Measurements from ENCODE around the gene NME7. TPM values are rescaled to one million over a fixed set of nuclear protein-coding genes. Genes with fewer than 3 reads are reported as not detected.

The NME7 gene
- total RNA-seq, 1 experiment from 2014 or later = 13.2 TPM

GRCh38 chr1:169371404-169371803, 3.8 kb upstream of the NME7 start:
- Mint-ChIP-seq H3K27me3 (ENCODE audit: low read depth) (no peaks in the 10 kb centered on the region), H3K27ac (no peak overlapping the region)
- H3K79me2 ChIP-seq (ENCODE audit: insufficient read depth, low read length) = no peaks in the 10 kb centered on the region

More at GRCh38 chr1:169371404-169371803, 3.8 kb upstream of the NME7 start:
- H3K23me2 ChIP-seq (ENCODE audit: insufficient read length, low read depth, low read length, poor library complexity, severe bottlenecking) = no peaks in the 10 kb centered on the region
- no peak overlapping the region for H2BK120ac ChIP-seq (ENCODE audit: low read depth, low read length, poor library complexity, severe bottlenecking)
- H3K4ac ChIP-seq (ENCODE audit: low read depth, low read length) = no peak overlapping the region
- TF ChIP-seq CTCF (conservative IDR thresholded peaks at IDR 0.05) = no peak
- H4K20me1 ChIP-seq (ENCODE audit: control insufficient read depth, insufficient read depth, insufficient read length) = no peaks in the 10 kb centered on the region
- peaks cover 2 to 3% of the 10 kb centered on the region in 2 experiments; a peak in 1 of 4 replicates for H3K4me1 Mint-ChIP-seq
- no peak overlapping the region for H3K14ac ChIP-seq (ENCODE audit: insufficient read depth, low read length)
- no peak overlapping the region for H3T11ph ChIP-seq (ENCODE audit: low read length)
- H2BK12ac ChIP-seq (ENCODE audit: insufficient read length, low read depth, low read length) = no peak overlapping the region
- DNase-seq = no peak
- H2BK15ac ChIP-seq (ENCODE audit: low read depth, low read length) = no peak overlapping the region
- H4K91ac ChIP-seq (ENCODE audit: insufficient read length, low read depth, low read length) = no peak overlapping the region
- H3K4me1 ChIP-seq (ENCODE audit: insufficient read depth, low read length) = no peaks in the 10 kb centered on the region
- H3K27ac ChIP-seq (ENCODE audit: insufficient read length, low read depth, low read length) = no peak overlapping the region
- H2AFZ ChIP-seq (ENCODE audit: low read length) = no peak overlapping the region
- H3K23ac ChIP-seq (ENCODE audit: insufficient read length, low read depth, low read length) = no peak overlapping the region
- WGBS (ENCODE audit: extremely low coverage, insufficient read length, low lambda C conversion rate) = no CpG with 5 or more reads among the region's 1 CpG
- no peaks in the 10 kb centered on the region for H3K27me3 ChIP-seq (ENCODE audit: insufficient read depth, low read length)
- H3K36me3 Mint-ChIP-seq (ENCODE audit: insufficient read depth in 1 of 3, low read depth in 3 of 3) = peaks cover 0 to 6% (median 0%) of the 10 kb centered on the region in 3 experiments; a peak in 3 of 7 replicates
- H2AK5ac ChIP-seq (ENCODE audit: insufficient read length, low read length) = no peak overlapping the region
- no peak overlapping the region for H2BK5ac ChIP-seq (ENCODE audit: insufficient read length, low read length)
- H2BK20ac ChIP-seq (ENCODE audit: low read depth, low read length, poor library complexity, severe bottlenecking) = no peak overlapping the region
- H3K56ac ChIP-seq (ENCODE audit: insufficient read length, low read depth, low read length) = no peak overlapping the region
- no peaks in the 10 kb centered on the region for H3K9me3 Mint-ChIP-seq
- no peaks in the 10 kb centered on the region for H3K79me1 ChIP-seq (ENCODE audit: insufficient read depth, low read depth, low read length, poor library complexity, severe bottlenecking)
- H3K4me2 ChIP-seq (ENCODE audit: insufficient read depth, insufficient read length, low read length) = no peak overlapping the region
- no peak overlapping the region for H3K4me3 Mint-ChIP-seq
- no peaks in the 10 kb centered on the region for H3K9me3 ChIP-seq (ENCODE audit: control insufficient read depth, low read depth, low read length)
- H3K9ac ChIP-seq (ENCODE audit: extremely low read depth, insufficient read length, low read length) = no peak overlapping the region
- no peak overlapping the region for H4K8ac ChIP-seq (replicated peaks; ENCODE audit: insufficient read length, low read depth, low read length)
- H3K18ac ChIP-seq (ENCODE audit: insufficient read length, low read depth, low read length) = no peak overlapping the region
- H4K5ac ChIP-seq (ENCODE audit: insufficient read length, low read depth, low read length) = no peak overlapping the region

All from H9 (cell line).